HEK293 (cell line): Measurements from ENCODE around the gene SLC18B1.
A peak's percentile ranks its signal among the peaks of the same experiment; 100 is the strongest.

Source experiments
- BCL11B ChIP-seq: fragments of 450-650 bp; formaldehyde crosslinking; IDR thresholded peaks from 2 replicates; pipeline ENCODE4 v1.5.1; 2016; ENCODE audit warnings: low read depth, missing biosample characterization, missing genetic modification characterization
- KLF10 ChIP-seq: fragments of 450-650 bp; IDR thresholded peaks from 2 replicates; pipeline ENCODE4 v1.5.1; 2018; ENCODE audit warnings: missing biosample characterization, mild to moderate bottlenecking, missing genetic modification characterization
- KLF9 ChIP-seq: fragments of 450-650 bp; formaldehyde crosslinking; IDR thresholded peaks from 2 replicates; pipeline ENCODE4 v1.5.1; 2016; ENCODE audit warnings: missing biosample characterization, missing genetic modification characterization, low read depth
- MYNN ChIP-seq: fragments of 450-650 bp; formaldehyde crosslinking; IDR thresholded peaks from 2 replicates; pipeline ENCODE4 v1.5.1; 2016; ENCODE audit warnings: missing biosample characterization, missing genetic modification characterization, borderline replicate concordance
- REPIN1 ChIP-seq: fragments of 450-650 bp; formaldehyde crosslinking; IDR thresholded peaks from 2 replicates; pipeline ENCODE4 v1.5.1; 2017; ENCODE audit warnings: missing biosample characterization, missing genetic modification characterization, low read depth
- SCRT1 ChIP-seq: fragments of 450-650 bp; formaldehyde crosslinking; IDR thresholded peaks from 2 replicates; pipeline ENCODE4 v1.5.1; 2016; ENCODE audit warnings: missing biosample characterization, missing genetic modification characterization, borderline replicate concordance
- WT1 ChIP-seq: fragments of 450-650 bp; formaldehyde crosslinking; IDR thresholded peaks from 2 replicates; pipeline ENCODE4 v1.5.1; 2016; ENCODE audit warnings: missing biosample characterization, missing genetic modification characterization
- YY1 ChIP-seq: fragments of 450-650 bp; formaldehyde crosslinking; IDR thresholded peaks from 2 replicates; pipeline ENCODE4 v1.5.1; 2018; ENCODE audit warnings: missing biosample characterization, missing genetic modification characterization
- ZBTB17 ChIP-seq: fragments of 450-650 bp; formaldehyde crosslinking; IDR thresholded peaks from 2 replicates; pipeline ENCODE4 v1.5.1; 2016; ENCODE audit warnings: missing biosample characterization, missing genetic modification characterization
- ZBTB7A ChIP-seq: fragments of 450-650 bp; formaldehyde crosslinking; IDR thresholded peaks from 2 replicates; pipeline ENCODE4 v1.5.1; 2016; ENCODE audit warnings: low read depth, missing biosample characterization, missing genetic modification characterization
- ZIC2 ChIP-seq: fragments of 450-650 bp; formaldehyde crosslinking; IDR thresholded peaks from 2 replicates; pipeline ENCODE4 v1.5.1; 2016; ENCODE audit warnings: missing biosample characterization, missing genetic modification characterization
- ZNF112 ChIP-seq: fragments of 450-650 bp; formaldehyde crosslinking; IDR thresholded peaks from 2 replicates; pipeline ENCODE4 v1.5.0; 2017; ENCODE audit warnings: missing biosample characterization, missing genetic modification characterization
- ZNF114 ChIP-seq: fragments of 450-650 bp; formaldehyde crosslinking; IDR thresholded peaks from 2 replicates; pipeline ENCODE4 v1.5.0; 2017; ENCODE audit warnings: missing biosample characterization, missing genetic modification characterization
- ZNF146 ChIP-seq: fragments of 450-650 bp; formaldehyde crosslinking; IDR thresholded peaks from 2 replicates; pipeline ENCODE4 v1.5.1; 2016; ENCODE audit warnings: missing biosample characterization, missing genetic modification characterization
- ZNF202 ChIP-seq: fragments of 450-650 bp; formaldehyde crosslinking; IDR thresholded peaks from 2 replicates; pipeline ENCODE4 v1.5.1; 2016; ENCODE audit warnings: missing biosample characterization, missing genetic modification characterization, borderline replicate concordance
- ZNF354C ChIP-seq: fragments of 450-650 bp; formaldehyde crosslinking; IDR thresholded peaks from 2 replicates; pipeline ENCODE4 v1.5.1; 2016; ENCODE audit warnings: missing biosample characterization, missing genetic modification characterization, low read depth, borderline replicate concordance
- ZNF394 ChIP-seq: fragments of 450-650 bp; formaldehyde crosslinking; IDR thresholded peaks from 2 replicates; pipeline ENCODE4 v1.5.1; 2016; ENCODE audit warnings: missing biosample characterization, missing genetic modification characterization, mild to moderate bottlenecking, moderate library complexity, borderline replicate concordance
- ZNF473 ChIP-seq: fragments of 450-650 bp; formaldehyde crosslinking; IDR thresholded peaks from 2 replicates; pipeline ENCODE4 v1.5.1; 2017; ENCODE audit warnings: missing biosample characterization, missing genetic modification characterization
- ZNF48 ChIP-seq: fragments of 450-650 bp; formaldehyde crosslinking; IDR thresholded peaks from 2 replicates; pipeline ENCODE4 v1.5.1; 2016; ENCODE audit warnings: missing biosample characterization, missing genetic modification characterization
- ZNF521 ChIP-seq: fragments of 450-650 bp; formaldehyde crosslinking; IDR thresholded peaks from 2 replicates; pipeline ENCODE4 v1.5.1; 2017; ENCODE audit warnings: missing biosample characterization, mild to moderate bottlenecking, missing genetic modification characterization
- ZNF548 ChIP-seq: fragments of 450-650 bp; formaldehyde crosslinking; IDR thresholded peaks from 2 replicates; pipeline ENCODE4 v1.5.1; 2016; ENCODE audit warnings: missing biosample characterization, missing genetic modification characterization
- ZNF558 ChIP-seq: fragments of 450-650 bp; formaldehyde crosslinking; IDR thresholded peaks from 2 replicates; pipeline ENCODE4 v1.5.1; 2016; ENCODE audit warnings: missing biosample characterization, missing genetic modification characterization
- ZNF600 ChIP-seq: fragments of 450-650 bp; formaldehyde crosslinking; IDR thresholded peaks from 2 replicates; pipeline ENCODE4 v1.5.1; 2016; ENCODE audit warnings: missing biosample characterization, missing genetic modification characterization
- ZNF626 ChIP-seq: fragments of 450-650 bp; sonication (Bioruptor Pico); formaldehyde crosslinking; IDR thresholded peaks from 2 replicates; pipeline ENCODE4 v1.5.1; 2018; ENCODE audit warnings: missing biosample characterization, missing genetic modification characterization, inconsistent platforms
- ZNF654 ChIP-seq: fragments of 450-650 bp; formaldehyde crosslinking; IDR thresholded peaks from 2 replicates; pipeline ENCODE4 v1.5.1; 2016; ENCODE audit warnings: low read depth, missing biosample characterization, missing genetic modification characterization
- ZNF660 ChIP-seq: fragments of 450-650 bp; IDR thresholded peaks from 2 replicates; pipeline ENCODE4 v1.5.1; 2018; ENCODE audit warnings: missing biosample characterization, mild to moderate bottlenecking, missing genetic modification characterization
- ZNF677 ChIP-seq: fragments of 450-650 bp; IDR thresholded peaks from 2 replicates; pipeline ENCODE4 v1.5.0; 2018; ENCODE audit warnings: missing biosample characterization, mild to moderate bottlenecking, missing genetic modification characterization, moderate library complexity
- ZNF76 ChIP-seq: fragments of 450-650 bp; formaldehyde crosslinking; IDR thresholded peaks from 2 replicates; pipeline ENCODE4; 2016; ENCODE audit warnings: low read depth, missing biosample characterization, missing genetic modification characterization, borderline replicate concordance
- ZNF837 ChIP-seq: fragments of 450-650 bp; formaldehyde crosslinking; IDR thresholded peaks from 2 replicates; pipeline ENCODE4 v1.5.1; 2016; ENCODE audit warnings: missing biosample characterization, missing genetic modification characterization
- ZSCAN30 ChIP-seq: fragments of 450-650 bp; IDR thresholded peaks from 2 replicates; pipeline ENCODE4 v1.5.1; 2018; ENCODE audit warnings: missing biosample characterization, mild to moderate bottlenecking, missing genetic modification characterization, moderate library complexity
- TF ChIP-seq, protein P1 (sequence below): fragments of 450-650 bp; formaldehyde crosslinking; conservative IDR thresholded peaks from 2 replicates; pipeline ENCODE4 v1.5.1; 2016; ENCODE audit warnings: low read depth, missing biosample characterization, missing genetic modification characterization
- TF ChIP-seq, protein P2 (sequence below): fragments of 450-650 bp; formaldehyde crosslinking; IDR thresholded peaks from 2 replicates; pipeline ENCODE4; 2016; ENCODE audit warnings: missing biosample characterization, missing genetic modification characterization
- TF ChIP-seq, protein P3 (sequence below): fragments of 450-650 bp; formaldehyde crosslinking; IDR thresholded peaks from 2 replicates; pipeline ENCODE4 v1.5.1; 2016; ENCODE audit warnings: missing biosample characterization, missing genetic modification characterization
- TF ChIP-seq, protein P4 (sequence below): fragments of 450-650 bp; formaldehyde crosslinking; IDR thresholded peaks from 2 replicates; pipeline ENCODE4 v1.5.1; 2016; ENCODE audit warnings: missing biosample characterization, missing genetic modification characterization

SLC18B1 gene

DNA sequence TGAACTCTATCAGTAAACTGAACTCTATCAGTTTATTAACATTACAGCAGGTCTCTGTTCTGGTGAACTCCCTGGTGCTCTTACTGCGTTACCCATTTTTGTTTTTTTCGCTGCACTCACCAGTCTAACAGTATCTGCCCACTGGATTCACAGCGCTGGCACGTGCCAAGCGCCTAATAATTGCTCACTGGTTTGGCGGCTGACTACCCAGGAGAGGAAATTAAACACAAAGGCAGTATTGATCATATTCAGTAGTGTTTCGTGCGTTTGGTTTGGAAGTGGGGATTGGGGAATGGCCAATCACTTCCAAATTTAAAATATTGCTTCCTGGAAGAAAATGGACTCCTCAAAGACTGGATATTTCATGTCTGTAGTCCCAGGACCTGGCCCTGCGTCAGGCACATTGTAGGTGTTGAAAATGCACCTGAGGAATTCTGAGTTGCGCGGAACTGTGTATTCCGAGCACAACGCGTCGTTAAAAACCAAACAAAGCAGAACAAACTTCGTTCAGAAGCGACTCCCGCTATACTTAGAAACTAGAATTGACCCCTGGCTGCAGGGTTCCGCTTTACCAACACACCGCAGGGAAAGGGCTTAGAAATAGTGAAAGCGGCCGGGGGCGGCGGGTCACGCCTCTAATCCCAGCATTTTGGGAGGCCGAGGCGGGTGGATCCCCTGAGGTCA lies 14.9 kb upstream of the SLC18B1 start (continued):
- no peak for TF ChIP-seq ZNF600 (tag by site-specific recombination)
- TF ChIP-seq ZNF112 (tag by site-specific recombination): no peak
- TF ChIP-seq ZNF48 (tag by site-specific recombination): no peak
- no peak for TF ChIP-seq WT1 (tag by site-specific recombination)
- TF ChIP-seq, protein P1, sequence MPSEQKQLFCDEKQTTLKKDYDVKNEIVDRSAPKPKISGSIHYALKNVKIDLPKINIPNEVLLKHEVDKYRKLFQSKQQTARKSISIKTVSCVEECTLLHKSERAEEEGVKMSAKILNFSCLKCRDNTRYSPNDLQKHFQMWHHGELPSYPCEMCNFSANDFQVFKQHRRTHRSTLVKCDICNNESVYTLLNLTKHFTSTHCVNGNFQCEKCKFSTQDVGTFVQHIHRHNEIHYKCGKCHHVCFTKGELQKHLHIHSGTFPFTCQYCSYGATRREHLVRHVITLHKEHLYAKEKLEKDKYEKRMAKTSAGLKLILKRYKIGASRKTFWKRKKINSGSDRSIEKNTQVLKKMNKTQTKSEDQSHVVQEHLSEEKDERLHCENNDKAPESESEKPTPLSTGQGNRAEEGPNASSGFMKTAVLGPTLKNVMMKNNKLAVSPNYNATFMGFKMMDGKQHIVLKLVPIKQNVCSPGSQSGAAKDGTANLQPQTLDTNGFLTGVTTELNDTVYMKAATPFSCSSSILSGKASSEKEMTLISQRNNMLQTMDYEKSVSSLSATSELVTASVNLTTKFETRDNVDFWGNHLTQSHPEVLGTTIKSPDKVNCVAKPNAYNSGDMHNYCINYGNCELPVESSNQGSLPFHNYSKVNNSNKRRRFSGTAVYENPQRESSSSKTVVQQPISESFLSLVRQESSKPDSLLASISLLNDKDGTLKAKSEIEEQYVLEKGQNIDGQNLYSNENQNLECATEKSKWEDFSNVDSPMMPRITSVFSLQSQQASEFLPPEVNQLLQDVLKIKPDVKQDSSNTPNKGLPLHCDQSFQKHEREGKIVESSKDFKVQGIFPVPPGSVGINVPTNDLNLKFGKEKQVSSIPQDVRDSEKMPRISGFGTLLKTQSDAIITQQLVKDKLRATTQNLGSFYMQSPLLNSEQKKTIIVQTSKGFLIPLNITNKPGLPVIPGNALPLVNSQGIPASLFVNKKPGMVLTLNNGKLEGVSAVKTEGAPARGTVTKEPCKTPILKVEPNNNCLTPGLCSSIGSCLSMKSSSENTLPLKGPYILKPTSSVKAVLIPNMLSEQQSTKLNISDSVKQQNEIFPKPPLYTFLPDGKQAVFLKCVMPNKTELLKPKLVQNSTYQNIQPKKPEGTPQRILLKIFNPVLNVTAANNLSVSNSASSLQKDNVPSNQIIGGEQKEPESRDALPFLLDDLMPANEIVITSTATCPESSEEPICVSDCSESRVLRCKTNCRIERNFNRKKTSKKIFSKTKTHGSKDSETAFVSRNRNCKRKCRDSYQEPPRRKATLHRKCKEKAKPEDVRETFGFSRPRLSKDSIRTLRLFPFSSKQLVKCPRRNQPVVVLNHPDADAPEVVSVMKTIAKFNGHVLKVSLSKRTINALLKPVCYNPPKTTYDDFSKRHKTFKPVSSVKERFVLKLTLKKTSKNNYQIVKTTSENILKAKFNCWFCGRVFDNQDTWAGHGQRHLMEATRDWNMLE (tag by site-specific recombination): no peak
- TF ChIP-seq ZNF354C (tag by site-specific recombination): no peak
- no peak for TF ChIP-seq ZBTB17 (tag by site-specific recombination)
- TF ChIP-seq MYNN (tag by site-specific recombination): no peak
- no peak for TF ChIP-seq ZBTB7A
- no peak for TF ChIP-seq ZIC2
- no peak for TF ChIP-seq ZNF76
- no peak for TF ChIP-seq SCRT1
- TF ChIP-seq KLF9 (tag by site-specific recombination): no peak
- TF ChIP-seq, protein P2, sequence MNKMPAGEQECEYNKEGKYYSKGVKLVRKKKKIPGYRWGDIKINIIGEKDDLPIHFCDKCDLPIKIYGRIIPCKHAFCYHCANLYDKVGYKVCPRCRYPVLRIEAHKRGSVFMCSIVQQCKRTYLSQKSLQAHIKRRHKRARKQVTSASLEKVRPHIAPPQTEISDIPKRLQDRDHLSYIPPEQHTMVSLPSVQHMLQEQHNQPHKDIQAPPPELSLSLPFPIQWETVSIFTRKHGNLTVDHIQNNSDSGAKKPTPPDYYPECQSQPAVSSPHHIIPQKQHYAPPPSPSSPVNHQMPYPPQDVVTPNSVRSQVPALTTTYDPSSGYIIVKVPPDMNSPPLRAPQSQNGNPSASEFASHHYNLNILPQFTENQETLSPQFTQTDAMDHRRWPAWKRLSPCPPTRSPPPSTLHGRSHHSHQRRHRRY (tag by site-specific recombination): no peak
- no peak for TF ChIP-seq ZNF548
- TF ChIP-seq ZNF558 (tag by site-specific recombination): no peak
- TF ChIP-seq, protein P3, sequence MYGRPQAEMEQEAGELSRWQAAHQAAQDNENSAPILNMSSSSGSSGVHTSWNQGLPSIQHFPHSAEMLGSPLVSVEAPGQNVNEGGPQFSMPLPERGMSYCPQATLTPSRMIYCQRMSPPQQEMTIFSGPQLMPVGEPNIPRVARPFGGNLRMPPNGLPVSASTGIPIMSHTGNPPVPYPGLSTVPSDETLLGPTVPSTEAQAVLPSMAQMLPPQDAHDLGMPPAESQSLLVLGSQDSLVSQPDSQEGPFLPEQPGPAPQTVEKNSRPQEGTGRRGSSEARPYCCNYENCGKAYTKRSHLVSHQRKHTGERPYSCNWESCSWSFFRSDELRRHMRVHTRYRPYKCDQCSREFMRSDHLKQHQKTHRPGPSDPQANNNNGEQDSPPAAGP: no peak
- TF ChIP-seq ZNF114 (tag by site-specific recombination): no peak
- no peak for TF ChIP-seq ZNF473
- no peak for TF ChIP-seq ZNF202
- no peak for TF ChIP-seq ZNF394 (tag by site-specific recombination)
- no peak for TF ChIP-seq ZNF837
- no peak for TF ChIP-seq ZNF654 (tag by site-specific recombination)
- TF ChIP-seq ZNF521 (tag by site-specific recombination): no peak
- TF ChIP-seq YY1 (tag by site-specific recombination): no peak
- TF ChIP-seq KLF10 (tag by site-specific recombination): no peak
- TF ChIP-seq ZNF677: no peak
- TF ChIP-seq, protein P4, sequence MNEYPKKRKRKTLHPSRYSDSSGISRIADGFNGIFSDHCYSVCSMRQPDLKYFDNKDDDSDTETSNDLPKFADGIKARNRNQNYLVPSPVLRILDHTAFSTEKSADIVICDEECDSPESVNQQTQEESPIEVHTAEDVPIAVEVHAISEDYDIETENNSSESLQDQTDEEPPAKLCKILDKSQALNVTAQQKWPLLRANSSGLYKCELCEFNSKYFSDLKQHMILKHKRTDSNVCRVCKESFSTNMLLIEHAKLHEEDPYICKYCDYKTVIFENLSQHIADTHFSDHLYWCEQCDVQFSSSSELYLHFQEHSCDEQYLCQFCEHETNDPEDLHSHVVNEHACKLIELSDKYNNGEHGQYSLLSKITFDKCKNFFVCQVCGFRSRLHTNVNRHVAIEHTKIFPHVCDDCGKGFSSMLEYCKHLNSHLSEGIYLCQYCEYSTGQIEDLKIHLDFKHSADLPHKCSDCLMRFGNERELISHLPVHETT (tag by site-specific recombination): no peak
- no peak for TF ChIP-seq BCL11B
- no peak for TF ChIP-seq ZNF626 (tag by site-specific recombination)
- TF ChIP-seq ZNF660 (tag by site-specific recombination): 0 out of 2 replicates have a peak, but pooled peaks have one; percentile 9
- TF ChIP-seq ZNF146: no peak
- TF ChIP-seq REPIN1: no peak
- 0 out of 2 replicates have a peak, but pooled peaks have one; percentile 17 for TF ChIP-seq ZSCAN30 (tag by site-specific recombination)
